Liver (tissue), 9 donors: ENCODE results near the gene SYNGR3. TPM values are rescaled to one million over a fixed set of nuclear protein-coding genes. Genes with fewer than 3 reads are reported as not detected.

Experiments used
- DNase-seq: peaks from one replicate; pipeline ENCODE4 v3.0.0-alpha.2; 2017; ENCODE audit warnings: low spot score
- H3K27ac ChIP-seq, 2 donors: one replicate each; pipeline ENCODE4 v1.7.0; 2013; ENCODE audit warnings: inconsistent platforms in 2 of 2, low read length in 2 of 2, control low read depth in 1 of 2, low read depth in 1 of 2, mild to moderate bottlenecking in 1 of 2
- H3K27me3 ChIP-seq, 4 donors: one replicate each; pipeline versions ENCODE4 v1.6.1 to v1.7.0; 2013; ENCODE audit warnings: low read length in 3 of 4, inconsistent platforms in 1 of 4, mild to moderate bottlenecking in 1 of 4, moderate library complexity in 1 of 4; ENCODE audit not compliant: control insufficient read depth in 4 of 4, insufficient read depth in 4 of 4
- H3K36me3 ChIP-seq, 4 donors: one replicate each; pipeline versions ENCODE4 v1.6.1 to v1.7.0; 2013; ENCODE audit warnings: low read length in 3 of 4, mild to moderate bottlenecking in 3 of 4, low read depth in 1 of 4, moderate library complexity in 1 of 4; ENCODE audit not compliant: control insufficient read depth in 4 of 4, insufficient read depth in 3 of 4
- H3K4me1 ChIP-seq, 4 donors: one replicate each; pipeline versions ENCODE4 v1.6.1 to v1.7.0; 2013; ENCODE audit warnings: low read length in 3 of 4, mild to moderate bottlenecking in 3 of 4, moderate library complexity in 1 of 4; ENCODE audit not compliant: control insufficient read depth in 4 of 4, insufficient read depth in 4 of 4
- H3K4me3 ChIP-seq, 3 donors: one replicate each; pipeline versions ENCODE4 v1.6.1 to v1.7.0; 2013; ENCODE audit warnings: low read length in 3 of 3, control low read depth in 1 of 3, low read depth in 1 of 3, mild to moderate bottlenecking in 1 of 3
- H3K9ac ChIP-seq, 2 donors: one replicate each; pipeline ENCODE4 v1.7.0; 2013; ENCODE audit warnings: low read length in 2 of 2, mild to moderate bottlenecking in 2 of 2, moderate library complexity in 2 of 2, control low read depth in 1 of 2, low read depth in 1 of 2
- H3K9me3 ChIP-seq, 4 donors: one replicate each; pipeline versions ENCODE4 v1.6.1 to v1.7.0; 2013; ENCODE audit warnings: low read length in 3 of 4; ENCODE audit not compliant: control insufficient read depth in 4 of 4
- ATF3 ChIP-seq: IDR thresholded peaks from 2 replicates; pipeline ENCODE4 v1.6.1; 2016; ENCODE audit warnings: antibody characterized with exemption
- CTCF ChIP-seq: fragments of 150-350 bp; IDR thresholded peaks from 2 replicates; pipeline ENCODE4 v1.5.1; 2017; ENCODE audit warnings: improper control_type of control experiment, low read depth, low read length; ENCODE audit not compliant: missing input control
- EGR1 ChIP-seq, 2 donors: IDR thresholded peaks; 2 replicates each; pipeline ENCODE4 v1.6.1; 2016 to 2018; ENCODE audit warnings: antibody characterized with exemption in 2 of 2, low read depth in 2 of 2
- FOXA1 ChIP-seq: IDR thresholded peaks from 2 replicates; pipeline ENCODE4 v1.6.1; 2016; ENCODE audit warnings: antibody characterized with exemption
- FOXA2 ChIP-seq: IDR thresholded peaks from 2 replicates; pipeline ENCODE4 v1.6.1; 2016; ENCODE audit warnings: antibody characterized with exemption
- GABPA ChIP-seq, 2 donors: IDR thresholded peaks in 1 of 2; conservative IDR thresholded peaks in 1 of 2; 2 replicates each; pipeline ENCODE4 v1.6.1; 2016; ENCODE audit warnings: antibody characterized with exemption in 2 of 2, mild to moderate bottlenecking in 1 of 2, moderate library complexity in 1 of 2
- HNF4A ChIP-seq, 2 donors: conservative IDR thresholded peaks; 2 replicates each; pipeline ENCODE4 v1.6.1; 2016; ENCODE audit warnings: antibody characterized with exemption in 2 of 2, mild to moderate bottlenecking in 2 of 2
- HNF4G ChIP-seq: IDR thresholded peaks from 2 replicates; pipeline ENCODE4 v1.6.1; 2016; ENCODE audit warnings: antibody characterized with exemption
- JUND ChIP-seq, 2 donors: IDR thresholded peaks; 2 replicates each; pipeline ENCODE4 v1.6.1; 2016; ENCODE audit warnings: antibody characterized with exemption in 2 of 2
- MAX ChIP-seq: IDR thresholded peaks from 2 replicates; pipeline ENCODE4 v1.6.1; 2016; ENCODE audit warnings: antibody characterized with exemption
- NR2F2 ChIP-seq: IDR thresholded peaks from 2 replicates; pipeline ENCODE4 v1.6.1; 2016; ENCODE audit warnings: antibody characterized with exemption
- RAD21 ChIP-seq, 2 donors: IDR thresholded peaks; 2 replicates each; pipeline ENCODE4 v1.6.1; 2016; ENCODE audit warnings: antibody characterized with exemption in 2 of 2, mild to moderate bottlenecking in 2 of 2
- REST ChIP-seq: IDR thresholded peaks from 2 replicates; pipeline ENCODE4 v1.6.1; 2016; ENCODE audit warnings: antibody characterized with exemption, mild to moderate bottlenecking
- RXRA ChIP-seq, 2 donors: IDR thresholded peaks; 2 replicates each; pipeline ENCODE4 v1.6.1; 2017 to 2018; ENCODE audit warnings: antibody characterized with exemption in 2 of 2, mild to moderate bottlenecking in 1 of 2
- SP1 ChIP-seq: IDR thresholded peaks from 2 replicates; pipeline ENCODE4 v1.6.1; 2018; ENCODE audit warnings: antibody characterized with exemption, mild to moderate bottlenecking
- TAF1 ChIP-seq: conservative IDR thresholded peaks from 2 replicates; pipeline ENCODE4 v1.6.1; 2016; ENCODE audit warnings: antibody characterized with exemption, mild to moderate bottlenecking
- YY1 ChIP-seq: IDR thresholded peaks from 2 replicates; pipeline ENCODE4 v1.6.1; 2016; ENCODE audit warnings: antibody characterized with exemption, mild to moderate bottlenecking
- ZBTB33 ChIP-seq: IDR thresholded peaks from 2 replicates; pipeline ENCODE4 v1.6.1; 2016; ENCODE audit warnings: antibody characterized with exemption
- WGBS: extraction: QIAGEN DNeasy Blood & Tissue Kit; methylation state at CpG from one replicate; pipeline ENCODE4 v1.1.7; 2013; 5-methylcytosine and 5-hydroxymethylcytosine counted together
- polyA plus RNA-seq, 2 donors: library from polyadenylated mRNA; stranded (reverse) in 1 of 2; unstranded in 1 of 2; fragments of 200-250 nt in 1 of 2; fragments of >200 nt in 1 of 2; fragmentation: Nextera tagmentation in 1 of 2; extraction: Ambion mirVana in 1 of 2; gene quantifications; one replicate each; pipeline versions ENCODE4 v1.2.1 to v1.2.3, GENCODE V29; 2013 to 2015
- total RNA-seq, 2 donors: library from RNA; depleted of rRNA; stranded (reverse); fragments of >200 nt; gene quantifications; one replicate each; pipeline ENCODE4 v1.2.3, GENCODE V29; 2014
- donor health status: healthy.
- donor health status: healthy.
- donor health status: healthy.
- donor health status: healthy.
- donor health status: healthy.

Gene SYNGR3
- total and polyA plus RNA-seq, 4 donors: 0.09 to 0.47 (median 0.17) TPM; not detected in 1

GRCh38 chr16:1963806-1964505, 25.8 kb upstream of the SYNGR3 start:
- H3K9me3 ChIP-seq: no peaks in the 10 kb centered on the region
- H3K27me3 ChIP-seq: no peaks in the 10 kb centered on the region
- H3K27ac ChIP-seq: peak overlapping the region; percentile 89 to 93
- H3K4me3 ChIP-seq: peak overlapping the region; percentile 66 to 82 (median 77)
- 22% methylated on average over 44 of the region's 44 CpGs for WGBS
- H3K36me3 ChIP-seq: peaks cover 0 to 26% (median 7%) of the 10 kb centered on the region in 4 donors
- peak overlapping the region; percentile 58 to 73 for H3K9ac ChIP-seq
- no peak for TF ChIP-seq RXRA (IDR thresholded peaks at IDR 0.05)
- TF ChIP-seq YY1: no peak
- no peak for TF ChIP-seq ATF3
- TF ChIP-seq HNF4G: no peak
- TF ChIP-seq RAD21 (IDR thresholded peaks at IDR 0.05): no peak
- no peak for TF ChIP-seq SP1
- no peak for TF ChIP-seq NR2F2
- no peak for TF ChIP-seq JUND (IDR thresholded peaks at IDR 0.05)
- no peak for TF ChIP-seq HNF4A (conservative IDR thresholded peaks at IDR 0.05)
- no peak for TF ChIP-seq CTCF
- no peak for TF ChIP-seq TAF1
- TF ChIP-seq REST: no peak
- no peak for TF ChIP-seq GABPA (IDR thresholded peaks at IDR 0.05 in 1 of 2, conservative IDR thresholded peaks at IDR 0.05 in 1 of 2)
- no peak for TF ChIP-seq MAX
- TF ChIP-seq ZBTB33: no peak
- TF ChIP-seq EGR1 (IDR thresholded peaks at IDR 0.05; ENCODE audit: low read depth in 2 of 2): no peak
- no peak for TF ChIP-seq FOXA2
- TF ChIP-seq FOXA1: no peak
- peak; percentile 61 for DNase-seq
- H3K4me1 ChIP-seq: peaks cover 4 to 33% (median 26%) of the 10 kb centered on the region in 4 donors
